Measurements from ENCODE around the gene MYCBP2.
A peak's percentile ranks its signal among the peaks of the same experiment; 100 is the strongest.

Gene MYCBP2
- total RNA-seq, result 253 to 696 (median 461) reads per million in 9 experiments

- no peaks in the 10 kb centered on the region for H3K9me3 Mint-ChIP-seq
- no peaks in the 10 kb centered on the region for H3K27me3 Mint-ChIP-seq
- peaks cover 49 to 61% of the 10 kb centered on the region in 2 donors for H3K4me1 Mint-ChIP-seq (ENCODE audit: low read depth in 2 of 2)
- peak within 1 kb of the TSS; percentile 88 to 100 for H3K4me3 Mint-ChIP-seq
- DNase-seq (peak; percentile 95 to 98 (median 97)), ATAC-seq (replicated peaks) (peak; percentile 60)
- H3K27ac Mint-ChIP-seq, result peak within 1 kb of the TSS; percentile 96 to 98
- H3K36me3 Mint-ChIP-seq (ENCODE audit: insufficient read depth), result peaks cover 35% of the 10 kb centered on the region
Observed at GRCh38 chr13:77326905-77327604, at the start of gene MYCBP2. TSS of gene MYCBP2 (minus strand) at chr13:77327094. CDS start at chr13:77326775, 319 bp downstream.

- Mint-ChIP-seq H3K36me3 (ENCODE audit: insufficient read depth) (peaks cover 2% of the 10 kb centered on the region), H3K27me3 (no peaks in the 10 kb centered on the region), H3K9me3 (no peaks in the 10 kb centered on the region), H3K4me1 (ENCODE audit: low read depth in 2 of 2) (no peaks in the 10 kb centered on the region), H3K27ac (no peak overlapping the region), H3K4me3 (no peak overlapping the region)
- ATAC-seq (replicated peaks) (no peak), DNase-seq (no peak)
Observed at GRCh38 chr13:77375560-77376108, 48.7 kb upstream of the MYCBP2 start.

- no peaks in the 10 kb centered on the region for H3K4me1 Mint-ChIP-seq (ENCODE audit: low read depth in 2 of 2)
- no peaks in the 10 kb centered on the region for H3K9me3 Mint-ChIP-seq
- ATAC-seq (replicated peaks) (no peak), DNase-seq (no peak)
- H3K4me3 Mint-ChIP-seq, result no peak overlapping the region
- peaks cover 2% of the 10 kb centered on the region for H3K36me3 Mint-ChIP-seq (ENCODE audit: insufficient read depth)
- no peak overlapping the region for H3K27ac Mint-ChIP-seq
- H3K27me3 Mint-ChIP-seq, result no peaks in the 10 kb centered on the region
Observed at GRCh38 chr13:77374786-77375185, 47.9 kb upstream of the MYCBP2 start.

GRCh38 chr13:77374339-77374738 lies 47.4 kb upstream of the MYCBP2 start:
- Mint-ChIP-seq H3K4me1 (ENCODE audit: low read depth in 2 of 2) (no peaks in the 10 kb centered on the region), H3K9me3 (no peaks in the 10 kb centered on the region), H3K36me3 (ENCODE audit: insufficient read depth) (peaks cover 2% of the 10 kb centered on the region), H3K27ac (no peak overlapping the region), H3K4me3 (no peak overlapping the region), H3K27me3 (no peaks in the 10 kb centered on the region)
- no peak for ATAC-seq (replicated peaks)
- DNase-seq, result no peak

GRCh38 chr13:77373502-77373901 lies 46.6 kb upstream of the MYCBP2 start:
- Mint-ChIP-seq H3K36me3 (ENCODE audit: insufficient read depth) (peaks cover 2% of the 10 kb centered on the region), H3K4me1 (ENCODE audit: low read depth in 2 of 2) (no peaks in the 10 kb centered on the region), H3K27me3 (no peaks in the 10 kb centered on the region), H3K4me3 (no peak overlapping the region), H3K27ac (no peak overlapping the region), H3K9me3 (no peaks in the 10 kb centered on the region)
- DNase-seq (no peak), ATAC-seq (replicated peaks) (no peak)

- no peaks in the 10 kb centered on the region for H3K9me3 Mint-ChIP-seq
- H3K27ac Mint-ChIP-seq, result no peak overlapping the region
- no peaks in the 10 kb centered on the region for H3K4me1 Mint-ChIP-seq (ENCODE audit: low read depth in 2 of 2)
- ATAC-seq (replicated peaks) (no peak), DNase-seq (no peak)
- no peak overlapping the region for H3K4me3 Mint-ChIP-seq
- H3K27me3 Mint-ChIP-seq, result no peaks in the 10 kb centered on the region
- H3K36me3 Mint-ChIP-seq (ENCODE audit: insufficient read depth), result peaks cover 2% of the 10 kb centered on the region
Observed at GRCh38 chr13:77372275-77372674, 45.4 kb upstream of the MYCBP2 start.

- Mint-ChIP-seq H3K9me3 (no peaks in the 10 kb centered on the region), H3K36me3 (ENCODE audit: insufficient read depth) (peaks cover 2% of the 10 kb centered on the region), H3K4me3 (no peak overlapping the region), H3K27ac (no peak overlapping the region), H3K4me1 (ENCODE audit: low read depth in 2 of 2) (no peaks in the 10 kb centered on the region), H3K27me3 (no peaks in the 10 kb centered on the region)
- DNase-seq (no peak), ATAC-seq (replicated peaks) (no peak)
Observed at GRCh38 chr13:77370888-77371287, 44.0 kb upstream of the MYCBP2 start.

- Mint-ChIP-seq H3K4me1 (ENCODE audit: low read depth in 2 of 2) (no peaks in the 10 kb centered on the region), H3K27ac (no peak overlapping the region), H3K4me3 (no peak overlapping the region), H3K36me3 (ENCODE audit: insufficient read depth) (peaks cover 3% of the 10 kb centered on the region), H3K27me3 (peaks cover 0 to 7% of the 10 kb centered on the region in 2 donors), H3K9me3 (no peaks in the 10 kb centered on the region)
- no peak for DNase-seq
- no peak for ATAC-seq (replicated peaks)
Observed at GRCh38 chr13:77362166-77362565, 35.3 kb upstream of the MYCBP2 start.

GRCh38 chr13:77360032-77360685 lies 33.3 kb upstream of the MYCBP2 start:
- H3K4me3 Mint-ChIP-seq, result no peak overlapping the region
- no peak overlapping the region for H3K27ac Mint-ChIP-seq

GRCh38 chr13:77359171-77359570 lies 32.3 kb upstream of the MYCBP2 start:
- H3K36me3 Mint-ChIP-seq (ENCODE audit: insufficient read depth), result peaks cover 3% of the 10 kb centered on the region
- H3K9me3 Mint-ChIP-seq, result no peaks in the 10 kb centered on the region
- no peak for DNase-seq
- H3K27me3 Mint-ChIP-seq, result peaks cover 0 to under 1% of the 10 kb centered on the region in 2 donors
- ATAC-seq (replicated peaks), result no peak
- H3K4me3 Mint-ChIP-seq, result no peak overlapping the region
- peaks cover 1 to 6% of the 10 kb centered on the region in 2 donors for H3K4me1 Mint-ChIP-seq (ENCODE audit: low read depth in 2 of 2)
- H3K27ac Mint-ChIP-seq, result no peak overlapping the region

More at GRCh38 chr13:77360032-77360685, 33.3 kb upstream of the MYCBP2 start:
- no peaks in the 10 kb centered on the region for H3K9me3 Mint-ChIP-seq
- no peak for ATAC-seq (replicated peaks)
- peaks cover 0 to 7% of the 10 kb centered on the region in 2 donors for H3K27me3 Mint-ChIP-seq
- H3K4me1 Mint-ChIP-seq (ENCODE audit: low read depth in 2 of 2), result no peaks in the 10 kb centered on the region
- peaks cover 3% of the 10 kb centered on the region for H3K36me3 Mint-ChIP-seq (ENCODE audit: insufficient read depth)
- no peak for DNase-seq

GRCh38 chr13:77358001-77358400 lies 31.1 kb upstream of the MYCBP2 start:
- Mint-ChIP-seq H3K27me3 (no peaks in the 10 kb centered on the region), H3K4me3 (no peak overlapping the region), H3K27ac (no peak overlapping the region), H3K4me1 (ENCODE audit: low read depth in 2 of 2) (peaks cover 3 to 15% of the 10 kb centered on the region in 2 donors), H3K36me3 (ENCODE audit: insufficient read depth) (no peaks in the 10 kb centered on the region), H3K9me3 (no peaks in the 10 kb centered on the region)
- ATAC-seq (replicated peaks) (no peak), DNase-seq (no peak)

- H3K4me1 Mint-ChIP-seq (ENCODE audit: low read depth in 2 of 2), result peaks cover 3 to 15% of the 10 kb centered on the region in 2 donors
- DNase-seq (no peak), ATAC-seq (replicated peaks) (no peak)
- H3K36me3 Mint-ChIP-seq (ENCODE audit: insufficient read depth), result no peaks in the 10 kb centered on the region
- no peaks in the 10 kb centered on the region for H3K9me3 Mint-ChIP-seq
- peaks cover 0 to 4% of the 10 kb centered on the region in 2 donors for H3K27me3 Mint-ChIP-seq
- no peak overlapping the region for H3K4me3 Mint-ChIP-seq
- no peak overlapping the region for H3K27ac Mint-ChIP-seq
Observed at GRCh38 chr13:77356155-77356554, 29.3 kb upstream of the MYCBP2 start.

- ATAC-seq (replicated peaks), result no peak
- H3K4me3 Mint-ChIP-seq, result peak overlapping the region in 1 of 2 donors; percentile 30
- peaks cover 3 to 15% of the 10 kb centered on the region in 2 donors for H3K4me1 Mint-ChIP-seq (ENCODE audit: low read depth in 2 of 2)
- H3K27ac Mint-ChIP-seq, result no peak overlapping the region
- H3K9me3 Mint-ChIP-seq, result no peaks in the 10 kb centered on the region
- H3K27me3 Mint-ChIP-seq, result peaks cover 0 to 8% of the 10 kb centered on the region in 2 donors
- no peak for DNase-seq
- H3K36me3 Mint-ChIP-seq (ENCODE audit: insufficient read depth), result no peaks in the 10 kb centered on the region
Observed at GRCh38 chr13:77353995-77354394, 27.1 kb upstream of the MYCBP2 start.

GRCh38 chr13:77351315-77351714 lies 24.4 kb upstream of the MYCBP2 start:
- no peaks in the 10 kb centered on the region for H3K9me3 Mint-ChIP-seq
- no peak overlapping the region for H3K27ac Mint-ChIP-seq
- peaks cover 0 to 8% of the 10 kb centered on the region in 2 donors for H3K27me3 Mint-ChIP-seq
- ATAC-seq (replicated peaks), result no peak
- H3K4me3 Mint-ChIP-seq, result no peak overlapping the region
- H3K4me1 Mint-ChIP-seq (ENCODE audit: low read depth in 2 of 2), result peaks cover 3 to 15% of the 10 kb centered on the region in 2 donors
- H3K36me3 Mint-ChIP-seq (ENCODE audit: insufficient read depth), result no peaks in the 10 kb centered on the region
- no peak for DNase-seq

Data from effector memory CD8-positive, alpha-beta T cell (primary cell).